Measurements from ENCODE around the gene ATP1A1.

ATP1A1 gene

GRCh38 chr1:116401646-116402176 lies 28.7 kb downstream of the ATP1A1 start:
- TF ChIP-seq CTCF (IDR thresholded peaks at IDR 0.05; ENCODE audit: low read length) (no peak), EZH2 (IDR thresholded peaks at IDR 0.05; ENCODE audit: borderline replicate concordance, low read length) (no peak)
- no peaks in the 10 kb centered on the region for H3F3A ChIP-seq (ENCODE audit: insufficient read depth, low read length)
- H3K4me1 ChIP-seq (ENCODE audit: insufficient read depth, low read length, severe bottlenecking), result no peaks in the 10 kb centered on the region
- no peak overlapping the region for H3K9ac ChIP-seq (ENCODE audit: low read length)
- H3K27ac ChIP-seq (ENCODE audit: low read depth, low read length, poor library complexity, severe bottlenecking), result no peak overlapping the region
- H3K4me3 ChIP-seq (ENCODE audit: low read depth, low read length, poor library complexity, severe bottlenecking), result no peak overlapping the region
- H3K4me2 ChIP-seq (ENCODE audit: low read length), result no peak overlapping the region
- H3K36me3 ChIP-seq (ENCODE audit: insufficient read depth, low read length), result peaks cover 99% of the 10 kb centered on the region
- H2AFZ ChIP-seq (ENCODE audit: low read length), result no peak overlapping the region
- no peaks in the 10 kb centered on the region for H3K9me3 ChIP-seq (ENCODE audit: low read length)
- no peaks in the 10 kb centered on the region for H3K79me2 ChIP-seq (ENCODE audit: insufficient read depth, low read length)
- no peaks in the 10 kb centered on the region for H3K9me2 ChIP-seq (ENCODE audit: low read depth, low read length)
- no peaks in the 10 kb centered on the region for H3K27me3 ChIP-seq (ENCODE audit: insufficient read depth, low read length)
- H4K20me1 ChIP-seq (ENCODE audit: insufficient read depth, low read length), result no peaks in the 10 kb centered on the region

DNA sequence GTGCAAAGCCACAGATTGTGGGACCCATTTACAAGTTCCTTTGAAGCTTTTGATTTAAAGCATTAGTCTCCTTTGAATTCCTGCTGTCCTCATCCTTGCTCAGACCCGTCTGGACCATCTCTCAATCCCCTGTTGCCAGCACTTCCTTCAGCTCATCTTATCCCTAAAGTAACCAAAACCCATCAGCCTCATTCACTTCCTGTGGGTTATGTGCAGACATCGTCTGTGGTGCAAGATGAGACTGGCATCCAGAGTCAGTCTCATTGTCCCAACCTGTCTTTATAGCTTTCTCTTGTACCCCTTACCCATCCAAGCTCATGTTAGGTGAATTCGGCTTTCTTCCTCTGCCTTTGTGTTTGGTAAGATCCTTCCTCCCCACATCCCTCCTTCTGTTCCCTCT lies 29.3 kb downstream of the ATP1A1 start:
- no peaks in the 10 kb centered on the region for H3K9me3 ChIP-seq (ENCODE audit: low read length)
- no peaks in the 10 kb centered on the region for H3K79me2 ChIP-seq (ENCODE audit: insufficient read depth, low read length)
- H4K20me1 ChIP-seq (ENCODE audit: insufficient read depth, low read length), result no peaks in the 10 kb centered on the region
- H3K27ac ChIP-seq (ENCODE audit: low read depth, low read length, poor library complexity, severe bottlenecking), result no peak overlapping the region
- H2AFZ ChIP-seq (ENCODE audit: low read length), result no peak overlapping the region
- H3K9ac ChIP-seq (ENCODE audit: low read length), result no peak overlapping the region
- H3F3A ChIP-seq (ENCODE audit: insufficient read depth, low read length), result no peaks in the 10 kb centered on the region
- peaks cover 95% of the 10 kb centered on the region for H3K36me3 ChIP-seq (ENCODE audit: insufficient read depth, low read length)
- no peak overlapping the region for H3K4me3 ChIP-seq (ENCODE audit: low read depth, low read length, poor library complexity, severe bottlenecking)
- H3K27me3 ChIP-seq (ENCODE audit: insufficient read depth, low read length), result no peaks in the 10 kb centered on the region
- TF ChIP-seq EZH2 (IDR thresholded peaks at IDR 0.05; ENCODE audit: borderline replicate concordance, low read length) (no peak), CTCF (IDR thresholded peaks at IDR 0.05; ENCODE audit: low read length) (no peak)
- H3K4me1 ChIP-seq (ENCODE audit: insufficient read depth, low read length, severe bottlenecking), result no peaks in the 10 kb centered on the region
- H3K9me2 ChIP-seq (ENCODE audit: low read depth, low read length), result no peaks in the 10 kb centered on the region
- H3K4me2 ChIP-seq (ENCODE audit: low read length), result no peak overlapping the region

- no peaks in the 10 kb centered on the region for H3K9me3 ChIP-seq (ENCODE audit: low read length)
- H2AFZ ChIP-seq (ENCODE audit: low read length), result no peak overlapping the region
- H3K4me3 ChIP-seq (ENCODE audit: low read depth, low read length, poor library complexity, severe bottlenecking), result no peak overlapping the region
- no peak overlapping the region for H3K9ac ChIP-seq (ENCODE audit: low read length)
- no peak overlapping the region for H3K4me2 ChIP-seq (ENCODE audit: low read length)
- no peaks in the 10 kb centered on the region for H3F3A ChIP-seq (ENCODE audit: insufficient read depth, low read length)
- H3K9me2 ChIP-seq (ENCODE audit: low read depth, low read length), result no peaks in the 10 kb centered on the region
- H3K79me2 ChIP-seq (ENCODE audit: insufficient read depth, low read length), result no peaks in the 10 kb centered on the region
- no peaks in the 10 kb centered on the region for H3K27me3 ChIP-seq (ENCODE audit: insufficient read depth, low read length)
- TF ChIP-seq CTCF (IDR thresholded peaks at IDR 0.05; ENCODE audit: low read length), result no peak
- no peak for TF ChIP-seq EZH2 (IDR thresholded peaks at IDR 0.05; ENCODE audit: borderline replicate concordance, low read length)
- H4K20me1 ChIP-seq (ENCODE audit: insufficient read depth, low read length), result no peaks in the 10 kb centered on the region
- no peak overlapping the region for H3K27ac ChIP-seq (ENCODE audit: low read depth, low read length, poor library complexity, severe bottlenecking)
- no peaks in the 10 kb centered on the region for H3K4me1 ChIP-seq (ENCODE audit: insufficient read depth, low read length, severe bottlenecking)
- H3K36me3 ChIP-seq (ENCODE audit: insufficient read depth, low read length), result peaks cover 82% of the 10 kb centered on the region
Measured at GRCh38 chr1:116403496-116404136, 30.6 kb downstream of the ATP1A1 start.
